NCI-H146 treated with DMSO at 0.1 percent for 48 hours (cell line): Measurements from ENCODE around the gene BCL2L13.
"Not testable (repeated sequence)": the region's sequence is repeated elsewhere in the genome, so short reads cannot be mapped to it uniquely, and the experiment has no call there.

Experiments
- DNase-seq: peaks from one replicate; lab custom pipeline; 2025; ENCODE audit not compliant: unreplicated experiment; lab: John Stamatoyannopoulos, UW

The BCL2L13 gene

GRCh38 chr22:17636850-17637249 is 1.7 kb upstream of the BCL2L13 start:
- DNase-seq, result not testable (repeated sequence)

- DNase-seq, result peak; percentile 21
Observed at GRCh38 chr22:17637490-17638181, 921 bp upstream of the BCL2L13 start.

- DNase-seq, result no peak
Observed at GRCh38 chr22:17638182-17638431, 450 bp upstream of the BCL2L13 start.

GRCh38 chr22:17639247-17639741 is 737 bp downstream of the BCL2L13 start:
- no peak for DNase-seq

GRCh38 chr22:17641269-17641668 is 2.7 kb downstream of the BCL2L13 start:
- DNase-seq, result no peak

- DNase-seq, result not testable (repeated sequence)
Observed at GRCh38 chr22:17642357-17642756, 3.8 kb downstream of the BCL2L13 start.

GRCh38 chr22:17647452-17647851 is 8.9 kb downstream of the BCL2L13 start:
- DNase-seq, result no peak

- DNase-seq, result no peak
Observed at GRCh38 chr22:17647991-17648390, 9.4 kb downstream of the BCL2L13 start.

GRCh38 chr22:17648569-17648968 is 10.0 kb downstream of the BCL2L13 start:
- DNase-seq, result no peak

GRCh38 chr22:17655289-17655688 is 16.7 kb downstream of the BCL2L13 start:
- DNase-seq, result no peak

- DNase-seq, result no peak
Observed at GRCh38 chr22:17656870-17657395, 18.4 kb downstream of the BCL2L13 start.

- DNase-seq, result no peak
Observed at GRCh38 chr22:17664414-17665055, 26.0 kb downstream of the BCL2L13 start.

GRCh38 chr22:17665248-17665647 is 26.7 kb downstream of the BCL2L13 start:
- no peak for DNase-seq

- no peak for DNase-seq
Observed at GRCh38 chr22:17665854-17666253, 27.3 kb downstream of the BCL2L13 start.

GRCh38 chr22:17671521-17672092 is 33.0 kb downstream of the BCL2L13 start:
- DNase-seq, result not testable (repeated sequence)

GRCh38 chr22:17672417-17672991 is 33.9 kb downstream of the BCL2L13 start:
- DNase-seq, result no peak

GRCh38 chr22:17674152-17674551 is 35.6 kb downstream of the BCL2L13 start:
- no peak for DNase-seq

GRCh38 chr22:17675584-17675983 is 37.0 kb downstream of the BCL2L13 start:
- no peak for DNase-seq

- DNase-seq, result no peak
Observed at GRCh38 chr22:17678817-17679385, 40.3 kb downstream of the BCL2L13 start.

- DNase-seq, result no peak
Observed at GRCh38 chr22:17684245-17684644, 45.7 kb downstream of the BCL2L13 start.

GRCh38 chr22:17692841-17693240 is 54.3 kb downstream of the BCL2L13 start:
- DNase-seq, result no peak

GRCh38 chr22:17694193-17694592 is 55.6 kb downstream of the BCL2L13 start:
- DNase-seq, result no peak
